A673 (cell line): Measurements from ENCODE around the gene FHL2.

Experiments used
- CTCF ChIP-seq: fragments of 300-800, 200-600 bp; sonication (generic); conservative IDR thresholded peaks from 2 replicates; pipeline ENCODE4 v1.5.1; 2017; ENCODE audit warnings: low read depth, mild to moderate bottlenecking, antibody characterized with exemption, low read length, moderate library complexity, mixed read lengths
- EZH2 ChIP-seq: fragments of 200-600 bp; sonication (generic); IDR thresholded peaks from 2 replicates; pipeline ENCODE4 v1.6.1; 2017; ENCODE audit warnings: borderline replicate concordance, low read depth, mild to moderate bottlenecking, mixed read lengths, antibody characterized with exemption, low read length; ENCODE audit not compliant: poor library complexity, severe bottlenecking

- TF ChIP-seq CTCF = no peak
- no peak for TF ChIP-seq EZH2
These were observed 43.2 kb upstream of the FHL2 start for GRCh38 chr2:105442056-105442455.
